HG03103 (cell line): ENCODE results near the gene LRP2.
"Not testable (repeated sequence)": the region's sequence is repeated elsewhere in the genome, so short reads cannot be mapped to it uniquely, and the experiment has no call there.

Source experiments
- ATAC-seq: cut with Tn5 transposase; IDR thresholded peaks from one replicate; pipeline ENCODE4 v1.9.1; 2021; ENCODE audit warnings: low read depth; ENCODE audit not compliant: unreplicated experiment

LRP2 gene

DNA sequence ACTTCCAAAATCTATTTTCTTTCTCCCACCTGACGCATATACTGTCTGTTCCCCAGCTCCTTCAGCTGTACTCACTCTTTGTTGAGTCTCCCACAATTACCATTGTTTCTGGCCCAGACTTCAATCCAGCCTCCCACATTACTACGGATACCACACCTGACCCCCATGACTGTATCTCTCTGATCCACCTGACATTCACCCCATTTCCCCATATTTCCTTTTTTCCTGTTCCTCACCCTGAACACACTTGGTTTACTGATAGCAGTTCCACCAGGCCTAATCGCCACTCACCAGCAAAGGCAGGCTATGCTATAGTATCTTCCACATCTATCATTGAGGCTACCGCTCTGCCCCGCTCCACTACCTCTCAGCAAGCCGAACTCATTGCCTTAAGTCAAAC lies 228.1 kb downstream of the LRP2 start:
- ATAC-seq = not testable (repeated sequence)

DNA sequence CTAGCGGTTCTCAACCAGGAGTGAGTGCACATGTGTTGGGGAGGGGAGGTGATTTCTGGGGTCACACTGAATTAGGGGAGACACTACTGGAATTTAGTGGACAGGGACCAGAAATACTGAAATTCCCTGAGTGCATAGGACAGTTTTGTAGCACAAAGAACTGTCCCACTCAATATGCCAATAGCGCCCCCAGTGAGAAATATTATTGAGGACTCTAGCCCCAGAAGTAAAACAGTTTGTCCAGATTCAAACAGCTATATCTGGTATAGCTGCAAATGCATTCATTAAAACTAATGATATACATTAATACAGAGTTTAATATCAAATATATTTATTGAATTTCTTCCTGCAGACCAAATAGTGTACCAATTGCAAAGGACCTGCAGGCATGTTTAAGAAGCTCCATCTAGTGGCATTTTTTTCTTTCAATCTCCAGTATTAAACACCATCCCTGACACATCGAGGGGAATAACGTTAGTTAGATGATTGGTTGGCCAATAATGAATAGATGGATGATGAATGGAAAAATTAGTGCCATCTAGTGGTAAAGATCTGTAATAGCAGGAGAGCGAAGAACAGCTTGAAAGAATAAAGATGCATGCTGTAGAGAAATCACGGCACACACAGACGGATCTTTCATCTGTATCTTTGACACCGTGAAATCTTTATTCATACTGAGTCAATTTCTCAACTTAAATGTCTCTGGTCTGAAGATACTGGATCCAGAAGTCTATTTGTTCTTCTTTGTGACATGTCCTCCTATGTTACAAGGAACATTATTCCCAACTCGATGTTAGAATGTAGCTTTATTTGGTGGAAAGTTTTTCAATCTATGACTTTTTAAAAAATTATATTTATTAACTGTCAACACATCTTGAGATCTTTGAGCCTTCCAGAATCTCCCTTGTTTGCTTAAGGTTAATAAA lies 230.5 kb downstream of the LRP2 start:
- ATAC-seq = no peak

DNA sequence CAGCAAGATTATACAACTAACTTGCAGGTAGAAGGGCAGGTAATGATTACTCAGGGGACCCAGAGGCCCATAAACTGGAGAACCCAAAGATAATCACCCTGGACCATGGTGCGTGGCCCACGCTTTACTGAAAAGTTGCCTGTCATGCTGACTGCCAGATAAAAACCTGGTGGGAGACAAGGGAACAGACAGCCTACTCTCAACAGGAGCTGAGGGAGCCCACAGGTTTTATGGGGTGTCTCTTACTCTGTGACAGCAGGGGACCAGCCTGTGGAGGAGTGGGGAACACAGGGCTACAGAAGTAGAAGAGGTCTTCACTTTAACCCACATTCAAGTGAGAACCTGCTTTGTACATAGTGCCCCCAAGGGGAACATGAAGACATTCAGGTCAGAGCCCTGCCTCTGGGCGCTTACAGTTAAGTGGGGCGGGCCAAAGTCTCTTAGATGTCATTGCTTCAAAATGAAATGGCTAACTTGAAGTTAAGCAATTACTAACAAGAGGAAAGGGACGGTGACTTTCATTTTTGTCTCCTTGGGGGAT lies 232.6 kb downstream of the LRP2 start:
- no peak for ATAC-seq

DNA sequence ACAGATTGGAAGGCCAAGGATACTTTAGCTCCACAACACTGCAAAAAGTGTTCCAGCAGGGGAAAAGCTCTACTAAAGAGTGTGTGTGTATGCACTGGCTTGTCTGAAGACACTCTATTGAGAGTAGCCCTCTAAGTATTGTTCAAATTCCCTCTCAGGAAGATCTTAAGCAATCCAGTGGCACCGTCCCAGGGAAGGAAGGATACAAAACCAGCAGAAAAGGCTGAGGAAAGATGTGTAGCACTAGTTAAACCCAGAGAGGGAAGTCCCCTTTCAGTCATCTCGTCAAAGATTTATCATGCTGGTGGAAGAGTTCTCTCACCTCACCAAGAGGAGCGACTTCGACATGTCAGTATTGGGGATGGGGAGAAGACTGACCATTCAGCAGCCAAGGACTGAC lies 242.5 kb downstream of the LRP2 start:
- no peak for ATAC-seq

DNA sequence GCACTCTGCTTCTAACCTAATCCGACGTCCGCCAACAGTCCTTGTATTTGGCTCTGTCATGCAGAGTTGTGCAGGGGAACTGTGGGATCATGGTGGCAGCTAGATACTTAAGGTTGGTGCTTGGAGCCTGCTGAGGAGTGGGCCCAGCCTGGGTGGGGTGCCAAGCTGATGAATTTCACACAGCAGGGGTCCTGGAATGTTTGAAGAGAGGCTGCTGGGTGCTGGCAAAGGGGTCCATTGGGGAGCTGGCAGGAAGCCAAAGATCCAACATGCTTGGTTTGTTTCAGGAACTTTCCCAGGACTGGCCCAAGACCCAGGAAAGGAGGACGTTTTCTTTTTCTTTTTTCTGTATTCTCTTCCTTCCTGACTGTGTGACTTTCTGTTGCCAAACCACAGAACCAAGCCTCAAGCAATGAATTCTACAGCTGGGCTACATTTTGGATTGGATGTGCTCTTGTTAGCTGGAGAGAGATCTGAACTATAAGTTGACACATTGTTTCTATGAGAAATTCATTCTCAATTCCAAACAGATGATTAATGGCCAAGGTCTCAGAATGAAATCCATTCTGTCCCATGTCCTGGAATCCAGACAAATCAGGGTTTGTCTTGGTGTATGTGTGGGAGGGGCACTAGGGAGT lies 243.1 kb downstream of the LRP2 start:
- ATAC-seq = no peak

DNA sequence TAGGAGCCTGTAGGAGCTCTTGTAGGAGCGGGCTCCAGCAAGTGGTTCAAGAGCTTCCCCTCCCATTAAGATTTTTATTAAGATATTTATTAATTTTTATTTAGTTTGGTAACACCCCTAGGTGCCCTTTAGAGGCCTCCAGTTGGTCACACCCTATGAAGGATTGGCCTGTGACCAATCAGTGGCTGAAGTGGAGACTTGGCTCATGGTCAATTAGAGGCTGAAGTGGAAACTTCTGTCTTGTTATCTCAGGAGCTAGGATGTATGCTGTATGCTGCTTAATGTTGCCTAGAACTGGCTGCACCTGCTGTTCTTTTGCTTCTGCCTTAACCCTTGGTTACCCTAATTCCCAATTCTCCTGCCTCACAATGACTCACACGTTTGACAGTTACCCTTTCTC lies 244.3 kb downstream of the LRP2 start:
- no peak for ATAC-seq

DNA sequence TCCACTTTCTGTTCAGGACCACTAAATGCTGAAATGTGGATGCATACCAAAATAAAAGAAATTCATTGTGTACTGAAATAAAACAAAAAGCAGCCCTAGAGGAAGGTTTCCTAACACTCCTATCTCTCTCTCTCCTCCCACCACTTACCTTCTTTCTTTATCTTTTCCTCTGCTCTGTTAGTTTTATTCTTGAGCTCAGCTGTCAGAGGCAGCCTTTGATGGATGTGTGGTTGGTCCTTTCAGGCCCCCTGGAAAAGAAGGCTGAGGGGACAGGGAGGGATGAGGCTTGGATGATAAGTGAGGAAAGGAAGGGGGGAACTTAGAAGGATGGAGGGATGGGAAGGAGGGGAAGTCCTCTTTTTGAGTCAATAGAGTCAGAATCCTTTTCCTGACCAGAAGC lies 245.3 kb downstream of the LRP2 start:
- no peak for ATAC-seq

DNA sequence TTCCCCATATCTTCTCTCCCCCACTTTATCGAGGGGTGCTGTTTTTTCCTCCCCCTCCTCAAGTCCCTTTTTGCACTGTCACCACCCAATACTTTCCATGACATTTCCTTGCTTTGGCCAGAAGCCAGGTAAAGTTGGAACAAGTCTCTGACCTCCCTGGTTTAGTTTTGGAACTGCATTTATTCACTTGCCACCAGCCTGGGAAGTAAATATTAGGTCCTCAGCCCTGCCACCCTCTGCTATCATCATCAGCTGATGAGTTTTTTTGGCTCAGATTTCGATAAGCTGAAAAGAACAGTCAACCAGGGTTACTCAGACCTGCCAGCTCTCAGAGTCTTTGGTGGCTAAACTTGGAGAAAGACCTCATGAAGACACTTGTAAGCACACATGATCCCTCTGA lies 246.0 kb downstream of the LRP2 start:
- no peak for ATAC-seq

DNA sequence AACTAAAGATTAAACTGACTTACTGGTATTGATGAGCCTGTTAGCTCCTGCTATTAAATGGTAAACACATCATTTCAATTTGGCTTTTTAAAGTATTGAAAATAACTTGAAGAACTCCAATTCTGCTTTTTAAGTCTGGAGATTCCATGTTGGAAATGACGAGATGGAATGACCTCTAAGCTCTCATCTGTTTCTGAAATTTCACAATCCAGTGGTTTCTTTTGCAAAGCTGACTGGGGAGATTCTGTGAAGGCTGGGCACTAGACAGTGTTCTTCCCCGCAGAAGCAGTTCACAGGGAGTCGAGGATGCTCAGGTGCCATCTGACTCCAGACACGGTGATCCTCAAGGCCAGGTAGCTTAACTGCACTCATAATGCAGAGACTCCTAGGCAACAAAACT lies 248.3 kb downstream of the LRP2 start:
- no peak for ATAC-seq

DNA sequence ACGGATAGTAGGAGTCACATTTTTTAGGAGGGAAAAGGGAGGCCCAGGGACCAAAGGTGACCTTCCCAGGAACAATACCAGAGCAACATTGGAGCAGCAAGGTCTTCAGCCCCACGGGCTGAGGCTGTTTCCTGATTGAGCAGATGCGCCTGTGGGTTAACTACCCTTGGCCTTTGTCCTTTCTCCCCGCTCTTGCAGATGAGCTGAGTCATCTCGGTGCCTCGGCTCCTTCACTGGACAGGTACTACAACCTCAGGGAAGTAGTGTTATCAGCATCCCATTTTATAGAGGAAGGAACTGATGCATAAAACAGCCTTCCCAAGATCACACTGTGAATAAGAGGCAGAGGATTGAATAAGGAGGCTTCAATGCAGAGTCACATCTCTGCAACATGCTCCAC lies 249.5 kb downstream of the LRP2 start:
- ATAC-seq = no peak

DNA sequence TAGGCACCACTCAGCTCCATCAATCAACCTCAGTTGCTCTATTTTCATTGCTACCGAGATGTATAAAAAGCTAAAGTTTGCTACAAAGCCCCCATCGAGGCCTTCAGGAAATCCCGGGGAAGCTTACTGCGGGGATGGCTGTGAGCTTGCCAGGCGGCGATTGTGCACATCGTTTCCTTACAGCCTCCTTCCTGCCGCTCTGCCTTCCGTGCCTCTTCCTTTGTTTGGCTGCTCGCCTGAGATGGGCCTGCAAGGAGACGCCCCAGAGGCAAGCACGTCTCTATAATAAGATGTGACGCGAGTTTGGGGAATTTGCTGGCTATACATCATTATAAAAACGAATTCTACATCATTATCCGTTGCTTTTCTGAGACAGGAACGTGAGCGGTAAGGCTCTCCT lies 251.4 kb downstream of the LRP2 start:
- no peak for ATAC-seq

DNA sequence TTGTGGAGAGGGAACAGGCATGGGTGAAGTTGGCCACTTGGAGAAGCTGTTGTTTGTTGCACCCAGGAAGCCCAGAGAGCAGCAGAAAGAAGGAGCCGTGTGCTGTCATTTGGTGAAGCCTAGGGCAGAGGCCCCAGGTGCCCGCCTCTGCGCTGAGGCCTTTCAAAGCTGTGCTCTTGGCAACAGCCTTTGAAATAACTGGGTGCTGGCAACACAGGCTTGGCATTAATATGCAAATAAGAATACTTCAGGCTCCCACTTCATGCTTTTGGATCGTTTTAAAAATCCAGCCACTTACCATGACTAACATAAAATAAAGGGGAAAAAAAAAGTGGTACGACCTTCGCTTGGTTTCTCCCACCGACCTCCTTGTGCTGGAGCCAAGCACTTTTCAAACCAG lies 251.9 kb downstream of the LRP2 start:
- no peak for ATAC-seq

DNA sequence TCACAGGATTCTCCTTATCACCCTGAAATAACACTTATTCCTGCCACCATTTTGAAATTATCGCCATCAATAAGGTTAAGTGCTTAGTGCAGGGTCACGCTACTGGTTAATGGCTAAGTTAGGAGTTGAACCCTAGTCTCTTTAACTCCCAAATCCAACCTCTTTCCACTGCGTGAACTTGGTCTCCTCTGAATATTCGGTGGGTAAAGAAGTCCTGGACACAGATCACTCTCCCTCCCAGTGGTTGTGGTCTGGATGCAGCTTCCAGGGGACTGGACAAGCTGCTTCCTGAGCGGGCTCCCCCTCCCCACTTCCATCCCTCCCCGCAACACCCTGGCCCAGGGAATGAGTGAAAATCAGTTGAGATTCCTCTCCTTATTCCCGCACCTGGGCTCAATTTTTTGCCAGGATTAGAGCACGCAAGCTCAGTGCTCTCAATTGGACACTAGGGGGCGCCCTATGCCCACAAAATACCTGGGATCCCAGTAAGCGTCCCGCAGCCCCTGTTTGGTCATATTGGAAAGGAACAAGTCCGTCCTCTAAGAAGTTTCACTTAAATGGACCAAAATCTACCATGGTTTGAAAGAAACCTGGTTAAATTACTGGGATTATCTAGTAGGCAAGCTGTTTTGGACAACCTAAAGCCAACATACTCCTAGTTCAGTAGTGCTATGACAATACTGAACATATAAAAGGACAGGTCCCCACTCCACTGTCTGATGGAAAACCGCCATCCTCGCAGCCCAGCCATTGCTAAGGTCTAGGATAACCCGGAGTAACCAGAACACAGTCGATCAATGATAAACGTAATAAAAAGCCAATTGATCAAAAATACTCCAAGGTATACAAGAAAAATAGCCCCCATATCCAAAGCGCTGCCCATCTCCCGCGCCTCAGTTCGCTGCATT lies 252.6 kb downstream of the LRP2 start:
- ATAC-seq = peak; percentile 54

DNA sequence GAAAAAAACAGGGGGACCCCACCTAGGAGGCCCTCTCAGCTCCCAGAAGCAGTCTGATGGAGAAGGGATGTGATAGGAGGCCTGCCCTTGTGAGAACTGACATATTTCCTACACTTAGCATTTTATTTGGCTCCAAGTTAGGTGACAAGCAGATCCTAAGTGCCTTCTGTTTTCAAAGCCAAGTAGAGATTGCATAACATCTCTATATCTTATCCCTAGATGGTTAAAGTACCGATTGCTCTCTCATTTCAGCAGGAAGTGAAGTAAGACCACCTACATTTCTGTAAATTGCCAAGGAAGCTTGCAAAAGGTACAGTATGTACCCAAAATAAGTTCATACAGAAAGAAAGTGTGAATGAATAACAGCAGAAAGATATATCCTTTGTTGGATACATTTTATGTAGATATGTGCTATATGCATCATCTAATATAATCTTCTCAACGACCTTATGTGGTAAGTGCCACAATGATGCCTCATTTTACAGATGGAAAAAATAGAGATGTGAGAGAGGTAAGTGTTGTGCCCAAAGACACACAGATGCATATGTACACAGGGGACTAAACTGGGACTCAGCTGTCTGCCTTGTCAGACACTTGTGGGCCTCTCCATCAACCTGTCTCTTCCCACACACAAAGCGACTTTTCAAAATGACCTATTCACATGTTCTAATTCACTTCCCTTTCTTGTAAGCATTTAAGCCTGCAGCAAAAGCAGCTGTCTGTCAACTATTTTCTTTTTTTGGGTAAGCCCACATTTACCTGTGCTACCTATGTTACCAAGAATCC lies 254.0 kb downstream of the LRP2 start:
- ATAC-seq = no peak

DNA sequence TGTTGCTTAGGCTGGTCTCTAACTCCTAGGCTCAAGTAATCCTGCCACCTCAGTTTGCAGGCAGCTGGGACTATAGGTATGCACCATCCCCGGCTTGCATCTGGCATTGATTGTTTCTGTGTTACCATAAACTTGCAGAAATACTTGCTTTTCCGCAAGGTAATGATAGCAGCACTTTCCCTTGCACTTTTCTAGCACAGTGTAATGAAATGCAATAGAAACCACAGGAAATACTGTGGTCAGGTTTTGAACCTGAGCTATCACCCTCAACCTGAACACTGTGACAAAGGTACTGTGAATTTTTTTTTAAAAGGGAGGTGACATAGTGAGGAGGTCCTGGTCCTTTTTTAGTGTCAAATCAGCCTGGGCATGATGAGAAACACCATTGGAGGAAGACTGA lies 254.7 kb downstream of the LRP2 start:
- ATAC-seq = peak; percentile 78

DNA sequence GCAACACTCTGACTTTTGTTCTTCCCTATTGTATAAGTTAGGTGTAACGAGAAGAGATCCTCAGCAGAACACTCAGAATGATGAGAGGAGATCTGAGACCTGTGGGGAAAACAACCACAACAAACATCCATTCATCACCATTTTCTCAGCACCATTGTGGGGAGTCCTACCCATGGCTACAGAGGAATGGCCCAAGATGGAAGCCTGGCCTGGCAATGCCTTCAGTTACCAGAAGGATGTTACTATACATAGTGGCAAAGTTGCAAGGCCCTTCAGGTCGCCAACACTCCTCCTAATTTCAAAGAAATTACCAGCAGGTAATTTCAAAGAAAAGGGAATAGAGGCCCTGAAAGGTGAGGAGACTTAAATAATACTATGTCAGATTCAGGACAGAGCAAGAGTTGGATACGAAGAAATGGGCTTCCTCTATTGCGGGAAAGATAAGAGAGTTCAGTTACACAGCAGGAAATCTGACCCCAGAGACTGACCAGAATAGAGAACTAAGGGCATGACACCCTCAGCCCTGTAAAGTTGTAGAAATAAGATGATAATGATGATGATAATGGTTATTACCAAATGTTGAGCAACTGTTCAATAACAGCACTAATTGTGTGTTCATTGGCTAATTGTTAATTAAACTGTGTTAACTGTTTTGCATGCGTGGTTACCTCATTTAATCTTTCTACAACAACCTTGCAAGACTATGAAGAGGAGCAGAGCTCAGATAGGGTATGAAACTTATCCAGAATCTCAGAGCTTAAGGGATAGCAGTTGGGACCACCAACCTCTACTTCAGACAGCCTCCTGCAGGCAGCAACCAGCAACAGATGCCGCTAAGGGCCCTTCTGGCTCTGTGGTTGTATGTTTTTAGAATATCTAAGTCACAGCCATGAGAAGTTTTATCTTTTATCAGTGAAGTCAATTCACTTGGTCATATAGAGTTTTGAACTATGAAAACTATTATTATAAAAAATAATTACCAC lies 255.5 kb downstream of the LRP2 start:
- ATAC-seq = no peak

DNA sequence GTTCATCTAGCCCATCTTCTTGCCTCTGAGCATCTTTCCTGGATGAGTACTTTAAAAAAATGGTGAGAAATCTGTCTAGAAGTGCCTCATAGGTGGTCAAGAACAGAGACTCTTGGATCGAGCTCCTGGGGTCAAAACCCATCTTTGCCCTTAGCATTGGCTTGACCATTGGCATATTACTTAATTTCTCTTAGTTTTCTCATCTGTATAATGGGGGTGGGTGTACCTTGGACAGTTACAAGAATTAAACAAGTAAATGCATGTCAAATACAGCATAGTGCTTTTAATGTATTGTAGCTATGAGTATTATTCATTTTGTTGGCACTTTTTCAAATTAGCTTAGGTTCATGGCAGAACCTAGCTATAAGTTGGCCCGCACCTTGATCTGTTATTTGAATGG lies 256.2 kb downstream of the LRP2 start:
- ATAC-seq = no peak

DNA sequence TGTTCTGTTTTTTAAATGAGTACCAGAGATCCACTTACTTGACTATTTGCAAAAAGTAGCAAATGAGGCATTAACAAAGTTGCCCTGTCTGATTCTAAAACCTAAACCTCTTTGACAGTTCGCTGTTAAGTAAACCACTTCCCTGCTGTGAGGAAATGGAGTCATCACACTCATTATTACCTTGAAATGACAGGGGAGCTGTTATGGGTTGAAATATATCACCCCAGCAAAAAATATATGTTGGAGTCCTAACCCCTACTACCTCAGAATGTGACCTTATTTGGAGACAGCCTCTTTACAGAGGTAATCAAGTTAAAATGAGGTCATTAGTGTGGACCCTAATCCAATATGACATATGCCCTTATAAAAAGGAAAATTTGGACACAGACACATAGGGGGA lies 256.9 kb downstream of the LRP2 start:
- ATAC-seq = no peak

DNA sequence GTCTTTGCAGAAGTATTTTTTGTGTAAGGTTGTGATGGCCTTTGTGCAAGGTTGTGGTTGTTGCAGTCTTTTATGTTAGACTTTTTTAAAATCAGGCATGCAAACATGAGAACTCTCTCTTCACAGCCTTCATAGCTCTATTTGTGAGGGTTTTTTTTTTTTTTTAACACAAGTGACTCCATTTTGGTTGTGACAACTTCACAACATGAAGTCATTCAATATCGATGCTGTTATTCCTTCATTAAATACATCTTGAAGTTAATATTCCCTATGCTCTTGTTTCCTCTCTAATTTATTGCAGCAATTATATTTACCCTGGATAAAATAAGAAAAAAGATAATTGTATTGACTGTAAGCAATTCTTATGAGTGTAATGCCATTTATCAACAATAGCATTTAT lies 257.5 kb downstream of the LRP2 start:
- no peak for ATAC-seq
